HAP-1 (cell line): ENCODE results near the gene RCN1.
"Not testable (repeated sequence)": the region's sequence is repeated elsewhere in the genome, so short reads cannot be mapped to it uniquely, and the experiment has no call there.

Experiments
- DNase-seq, 2 experiments: peaks; one replicate each; pipeline ENCODE4 v3.0.0-alpha.2; 2016 to 2020; ENCODE audit warnings: low spot score in 2 of 2
- H3K27me3 ChIP-seq: fragments of 250-450 bp; sonication (Bioruptor Pico); 2 replicates; pipeline ENCODE4 v1.5.1; 2020; ENCODE audit warnings: low read depth, mild to moderate bottlenecking, moderate library complexity
- H3K36me3 ChIP-seq: fragments of 250-450 bp; sonication (Bioruptor Pico); replicated peaks from 2 replicates; pipeline ENCODE4 v1.5.1; 2020; ENCODE audit warnings: mild to moderate bottlenecking
- H3K4me1 ChIP-seq: fragments of 250-450 bp; sonication (Bioruptor Pico); 2 replicates; pipeline ENCODE4 v1.5.1; 2020; ENCODE audit warnings: mild to moderate bottlenecking
- H3K4me3 ChIP-seq: fragments of 250-450 bp; sonication (Bioruptor Pico); 2 replicates; pipeline ENCODE4 v1.5.1; 2020; ENCODE audit warnings: mild to moderate bottlenecking, moderate library complexity
- H3K9me3 ChIP-seq: fragments of 250-450 bp; sonication (Bioruptor Pico); 2 replicates; pipeline ENCODE4 v1.5.1; 2020; ENCODE audit warnings: mild to moderate bottlenecking, moderate library complexity
- in situ Hi-C: fragments of 300-500 bp; cut with MboI; formaldehyde crosslinking; loops from 3 replicates; pipeline ENCODE4 v1.14.3; 2020; ENCODE audit warnings: low sequenced_read_pairs, inconsistent platforms, mixed read lengths

RCN1 gene

DNA sequence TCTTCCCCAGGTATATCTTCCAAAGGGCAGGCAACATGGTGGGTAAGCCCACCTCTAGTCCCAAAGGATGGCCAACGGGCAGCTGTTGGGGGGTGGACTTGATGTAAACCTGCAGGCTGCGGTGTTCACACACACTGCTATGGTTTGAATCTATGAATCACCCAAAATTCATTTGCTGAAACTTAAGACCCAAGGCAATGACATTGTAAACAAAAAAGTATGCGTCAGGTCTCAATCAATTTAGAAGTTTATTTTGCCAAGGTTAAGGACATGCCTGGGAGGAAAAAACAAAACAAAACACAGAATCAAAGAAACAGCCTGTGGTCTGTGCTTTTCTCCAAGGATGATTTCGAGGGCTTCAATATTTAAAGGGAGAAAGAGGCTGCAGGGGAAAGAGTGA is 18.3 kb downstream of the RCN1 start:
- in situ Hi-C loops, result no loop called here
- peaks cover 2% of the 10 kb centered on the region; the same call in 1 of the 2 replicates for H3K36me3 ChIP-seq
- H3K4me1 ChIP-seq, result no peaks in the 10 kb centered on the region
- peaks cover 3% of the 10 kb centered on the region; the same call in 1 of the 2 replicates for H3K27me3 ChIP-seq
- H3K9me3 ChIP-seq, result no peaks in the 10 kb centered on the region
- H3K4me3 ChIP-seq, result no peak overlapping the region
- no peak for DNase-seq

DNA sequence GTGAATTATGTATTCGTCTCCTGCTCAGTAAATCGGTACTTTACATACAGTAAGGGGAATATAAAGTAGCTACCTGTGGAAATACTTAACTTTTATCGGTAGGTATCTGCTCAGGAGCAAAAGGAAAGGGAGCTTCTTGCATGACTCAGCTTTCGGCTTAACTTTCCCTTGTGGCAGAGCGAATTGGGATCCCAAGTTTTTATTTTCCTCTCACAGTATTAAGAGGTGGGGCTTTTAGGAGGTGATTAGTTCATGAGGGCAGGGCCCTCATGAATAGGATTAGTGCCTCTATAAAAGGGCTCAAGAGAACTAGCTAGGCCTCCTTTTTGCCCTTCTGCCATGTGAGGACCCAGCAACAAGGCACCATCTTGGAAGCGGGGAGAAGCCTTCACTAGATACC is 18.7 kb downstream of the RCN1 start:
- in situ Hi-C loops, result no loop called here
- Histone ChIP-seq H3K27me3 (peaks cover 5% of the 10 kb centered on the region; the same call in 1 of the 2 replicates), H3K9me3 (no peaks in the 10 kb centered on the region), H3K36me3 (no peaks in the 10 kb centered on the region), H3K4me1 (no peaks in the 10 kb centered on the region), H3K4me3 (no peak overlapping the region)
- peak in 1 of 2 experiments; percentile 16 for DNase-seq

DNA sequence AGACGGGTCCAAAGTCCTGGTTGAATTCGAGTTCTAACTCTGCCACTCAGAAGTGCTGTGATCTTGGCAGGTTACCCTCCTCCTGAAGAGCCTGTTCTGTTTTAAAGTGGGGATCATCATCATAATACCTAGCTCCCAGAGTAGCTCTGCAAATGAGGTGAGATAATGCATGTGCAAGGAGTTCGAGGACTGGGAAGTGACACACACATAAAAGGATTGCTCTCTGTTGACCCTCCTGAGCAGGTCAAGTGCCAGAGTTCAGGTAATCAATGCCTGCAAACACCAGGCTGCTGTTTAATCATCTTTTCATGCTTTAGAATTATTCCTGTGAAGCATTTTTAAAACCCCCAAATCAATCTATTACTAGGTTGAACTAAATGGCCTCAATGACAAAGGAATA is 19.9 kb downstream of the RCN1 start:
- Histone ChIP-seq H3K4me1 (no peaks in the 10 kb centered on the region), H3K9me3 (no peaks in the 10 kb centered on the region), H3K4me3 (no peak overlapping the region), H3K27me3 (peaks cover 9% of the 10 kb centered on the region; the same call in 1 of the 2 replicates), H3K36me3 (no peaks in the 10 kb centered on the region)
- DNase-seq, result no peak
- in situ Hi-C loops, result no loop called here

DNA sequence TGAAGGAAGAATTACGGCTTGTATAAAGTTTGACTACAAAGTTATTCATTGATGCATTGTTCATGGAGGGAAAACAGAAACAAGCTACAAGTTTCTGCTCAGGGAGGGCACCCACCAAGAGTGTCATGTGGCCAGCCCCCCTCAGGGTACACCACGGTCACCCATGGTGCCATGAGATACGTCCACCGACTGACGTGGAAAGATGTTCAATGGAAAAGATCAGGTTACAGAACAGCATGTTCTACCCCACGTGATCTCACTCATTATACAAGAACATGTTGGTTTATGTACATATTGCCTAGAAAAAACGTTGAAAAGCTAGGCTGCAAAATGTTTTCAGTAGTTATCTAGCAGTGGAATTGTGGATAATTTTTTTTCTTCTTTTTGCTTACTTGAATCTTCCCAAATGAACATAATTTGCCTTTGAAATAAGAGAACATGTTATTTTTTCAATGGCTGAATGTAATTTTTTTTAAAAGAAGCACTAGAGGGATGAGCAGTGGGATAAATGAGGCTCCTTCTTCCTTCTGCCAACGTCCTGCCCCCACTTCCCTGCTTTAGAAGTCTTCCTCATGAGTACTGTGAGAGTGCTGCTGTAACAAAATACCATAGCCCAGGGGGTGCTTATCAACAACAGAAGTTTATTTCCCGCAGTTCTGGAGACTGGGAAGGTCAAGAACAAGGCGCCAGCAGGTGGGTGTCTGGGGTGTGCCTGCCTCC is 22.5 kb downstream of the RCN1 start:
- Histone ChIP-seq H3K4me3 (no peak overlapping the region), H3K27me3 (peaks cover 9% of the 10 kb centered on the region; the same call in 1 of the 2 replicates), H3K9me3 (no peaks in the 10 kb centered on the region), H3K4me1 (no peaks in the 10 kb centered on the region), H3K36me3 (no peaks in the 10 kb centered on the region)
- no peak for DNase-seq
- in situ Hi-C loops, result no loop called here

DNA sequence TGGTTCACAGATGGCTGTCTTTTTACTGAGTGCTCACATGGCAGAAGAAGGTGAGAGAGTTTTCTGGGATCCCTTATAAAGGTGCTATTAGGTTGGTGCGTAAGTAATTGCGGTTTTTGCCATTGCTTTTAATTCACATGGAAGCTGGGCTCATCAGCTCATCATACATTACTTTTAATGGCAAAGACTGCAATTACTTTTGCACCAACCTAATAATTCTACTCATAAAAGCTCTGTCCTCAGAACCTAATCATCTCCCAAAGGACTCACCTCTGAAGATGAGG is 23.0 kb downstream of the RCN1 start:
- Histone ChIP-seq H3K27me3 (peaks cover 9% of the 10 kb centered on the region; the same call in 1 of the 2 replicates), H3K4me3 (no peak overlapping the region), H3K36me3 (no peaks in the 10 kb centered on the region), H3K4me1 (no peaks in the 10 kb centered on the region), H3K9me3 (no peaks in the 10 kb centered on the region)
- no peak for DNase-seq
- in situ Hi-C loops, result no loop called here

DNA sequence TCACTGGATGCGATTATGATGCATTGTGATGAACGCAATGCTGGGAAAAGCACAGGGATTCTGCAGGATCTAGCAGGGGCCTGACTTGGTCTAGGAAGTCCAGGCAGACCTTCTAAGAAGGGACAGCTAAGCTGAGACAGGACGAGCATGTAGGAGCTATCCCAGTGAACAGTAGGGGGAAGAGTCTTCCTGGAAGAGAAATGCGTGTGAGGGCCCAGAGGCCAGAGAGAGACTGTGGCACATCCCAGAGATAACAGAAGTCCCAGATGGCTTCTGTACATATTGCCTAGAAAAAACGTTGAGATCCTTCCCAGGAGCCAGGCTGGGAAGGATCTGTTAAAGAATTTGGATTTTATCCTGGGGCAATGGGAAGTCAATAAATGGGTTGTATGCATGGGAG is 24.6 kb downstream of the RCN1 start:
- Histone ChIP-seq H3K36me3 (no peaks in the 10 kb centered on the region), H3K4me1 (no peaks in the 10 kb centered on the region), H3K9me3 (no peaks in the 10 kb centered on the region), H3K4me3 (no peak overlapping the region), H3K27me3 (peaks cover 9% of the 10 kb centered on the region; the same call in 1 of the 2 replicates)
- DNase-seq, result no peak
- in situ Hi-C loops, result no loop called here

DNA sequence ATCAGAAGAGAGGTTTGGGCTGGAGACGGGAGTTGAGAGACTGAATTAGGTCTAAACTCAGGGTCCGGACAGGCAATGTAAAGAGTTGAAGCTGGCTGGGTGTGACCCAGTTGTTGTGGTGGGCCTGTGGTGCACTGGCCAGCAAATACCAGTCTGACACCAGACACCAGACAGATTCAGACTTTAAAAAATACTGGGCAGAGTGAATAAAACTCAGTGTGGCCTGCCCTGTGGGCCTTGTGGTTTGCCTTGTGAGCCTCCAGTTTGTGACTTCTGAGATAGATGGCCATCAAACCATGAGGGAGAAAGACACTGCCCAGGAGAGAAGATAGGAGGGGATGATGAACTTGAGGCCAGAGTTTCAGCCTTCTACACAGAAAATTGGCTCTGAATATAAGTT is 25.8 kb downstream of the RCN1 start:
- no peaks in the 10 kb centered on the region for H3K4me1 ChIP-seq
- no peaks in the 10 kb centered on the region for H3K9me3 ChIP-seq
- in situ Hi-C loops, result no loop called here
- no peak for DNase-seq
- 0 out of 2 replicates have a peak, but pooled peaks cover 9% of the 10 kb centered on the region for H3K27me3 ChIP-seq
- no peak overlapping the region for H3K4me3 ChIP-seq
- no peaks in the 10 kb centered on the region for H3K36me3 ChIP-seq

DNA sequence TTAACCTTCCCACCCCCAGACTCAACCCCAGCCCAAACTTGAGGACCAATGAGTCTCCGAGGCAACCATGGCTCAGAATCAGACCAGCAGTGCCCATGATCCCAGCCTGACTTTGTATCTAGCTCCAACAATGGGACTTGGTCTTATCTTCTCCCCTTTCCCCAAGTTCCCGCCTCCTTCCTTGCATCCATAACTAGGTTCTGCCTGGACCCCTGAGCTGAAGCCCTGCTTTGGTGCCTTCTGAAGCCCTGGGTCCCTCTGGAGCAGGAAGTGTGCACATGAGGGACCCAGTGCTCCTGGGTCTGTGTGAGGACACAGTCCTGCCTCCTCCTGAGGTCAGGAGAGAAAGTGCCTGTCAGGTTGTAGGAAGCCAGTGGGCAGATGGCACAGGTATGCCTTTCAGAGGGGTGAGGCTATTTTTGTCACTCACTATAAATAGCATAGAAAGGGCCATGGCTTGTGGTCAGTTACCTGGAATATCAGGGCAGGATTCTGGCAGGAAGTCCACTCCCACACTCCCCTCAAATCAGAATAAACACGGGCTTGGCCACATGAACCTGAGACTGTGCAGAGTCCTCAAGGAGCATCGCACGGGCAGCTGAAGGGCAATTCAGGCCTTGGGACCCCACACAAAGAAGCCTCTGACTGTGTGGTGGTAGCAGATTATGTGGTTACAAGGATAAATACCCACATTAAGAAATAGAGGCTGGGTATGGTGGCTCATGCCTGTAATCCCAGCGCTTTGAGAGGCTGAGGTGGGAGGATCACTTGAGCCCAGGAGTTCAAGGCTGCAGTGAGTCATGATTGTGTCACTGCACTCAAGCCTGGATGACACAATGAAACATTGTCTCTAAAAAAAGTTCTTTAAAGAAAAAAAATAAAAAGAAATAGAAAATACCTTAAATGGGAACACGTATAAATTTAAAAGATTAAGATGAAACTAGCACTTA is 27.4 kb downstream of the RCN1 start:
- Histone ChIP-seq H3K4me1 (no peaks in the 10 kb centered on the region), H3K4me3 (no peak overlapping the region), H3K27me3 (0 out of 2 replicates have a peak, but pooled peaks cover 9% of the 10 kb centered on the region), H3K9me3 (no peaks in the 10 kb centered on the region), H3K36me3 (no peaks in the 10 kb centered on the region)
- no peak for DNase-seq
- in situ Hi-C loops, result no loop called here

DNA sequence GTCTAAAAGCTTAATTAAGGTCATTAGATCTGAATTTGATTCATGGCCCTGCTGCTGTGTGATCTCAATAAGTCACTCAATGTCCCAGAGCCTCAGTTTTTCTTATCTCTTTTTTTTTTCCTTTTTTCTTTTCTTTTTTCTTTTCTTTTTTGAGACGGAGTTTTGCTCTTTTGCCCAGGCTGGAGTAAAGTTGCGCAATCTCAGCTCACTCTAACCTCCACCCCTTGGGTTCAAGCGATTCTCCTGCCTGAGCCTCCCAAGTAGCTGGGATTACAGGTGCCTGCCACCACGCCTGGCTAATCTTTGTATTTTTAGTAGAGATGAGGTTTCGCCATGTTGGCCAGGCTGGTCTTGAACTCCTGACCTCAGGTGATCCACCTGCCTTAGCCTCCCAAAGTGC is 28.3 kb downstream of the RCN1 start:
- H3K9me3 ChIP-seq, DNase-seq, H3K27me3 ChIP-seq, H3K4me3 ChIP-seq, H3K36me3 ChIP-seq, in situ Hi-C loops, H3K4me1 ChIP-seq: not testable (repeated sequence)

DNA sequence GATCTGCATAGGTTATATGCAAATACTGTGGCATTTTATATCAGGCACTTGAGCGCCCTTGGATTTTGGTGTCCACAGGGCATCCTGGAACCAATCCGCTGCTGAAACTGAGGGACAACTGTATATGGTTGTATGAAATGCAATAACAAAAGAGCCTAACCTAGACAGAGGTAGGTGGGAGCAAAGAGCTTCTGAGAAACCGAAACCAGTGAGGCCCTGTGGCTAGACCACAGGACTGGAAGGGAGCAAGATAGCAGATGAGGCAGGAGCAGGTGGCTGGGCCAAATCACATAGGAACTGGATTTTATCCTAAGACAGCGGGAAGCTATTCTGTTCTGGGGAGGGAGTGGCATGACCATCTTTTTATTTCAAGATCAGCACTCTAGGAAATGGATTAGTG is 30.1 kb downstream of the RCN1 start:
- no peak overlapping the region for H3K4me3 ChIP-seq
- H3K4me1 ChIP-seq, result no peaks in the 10 kb centered on the region
- DNase-seq, result no peak
- H3K27me3 ChIP-seq, result no peaks in the 10 kb centered on the region
- in situ Hi-C loops, result no loop called here
- no peaks in the 10 kb centered on the region for H3K36me3 ChIP-seq
- H3K9me3 ChIP-seq, result no peaks in the 10 kb centered on the region

DNA sequence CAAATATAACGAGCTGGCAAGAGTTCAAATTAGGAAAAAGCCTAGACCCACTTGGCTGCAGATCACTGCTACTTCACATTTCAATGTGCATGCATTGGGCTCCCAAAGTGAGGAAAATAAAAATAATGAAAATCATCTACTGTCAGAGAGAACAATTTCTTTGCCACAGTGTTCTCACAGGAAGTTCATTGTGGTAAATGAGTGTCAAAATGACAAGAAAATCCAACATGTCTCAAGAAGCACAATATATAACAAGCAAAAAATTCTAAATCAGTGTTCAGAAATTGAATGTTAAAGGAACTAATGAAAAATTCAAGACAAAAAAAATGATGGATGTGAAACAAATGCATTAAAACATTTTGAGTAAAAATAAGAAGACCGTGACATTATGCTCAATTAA is 31.3 kb downstream of the RCN1 start:
- Histone ChIP-seq H3K27me3 (no peaks in the 10 kb centered on the region), H3K4me3 (no peak overlapping the region), H3K36me3 (no peaks in the 10 kb centered on the region), H3K9me3 (no peaks in the 10 kb centered on the region), H3K4me1 (no peaks in the 10 kb centered on the region)
- in situ Hi-C loops, result no loop called here
- DNase-seq, result no peak

DNA sequence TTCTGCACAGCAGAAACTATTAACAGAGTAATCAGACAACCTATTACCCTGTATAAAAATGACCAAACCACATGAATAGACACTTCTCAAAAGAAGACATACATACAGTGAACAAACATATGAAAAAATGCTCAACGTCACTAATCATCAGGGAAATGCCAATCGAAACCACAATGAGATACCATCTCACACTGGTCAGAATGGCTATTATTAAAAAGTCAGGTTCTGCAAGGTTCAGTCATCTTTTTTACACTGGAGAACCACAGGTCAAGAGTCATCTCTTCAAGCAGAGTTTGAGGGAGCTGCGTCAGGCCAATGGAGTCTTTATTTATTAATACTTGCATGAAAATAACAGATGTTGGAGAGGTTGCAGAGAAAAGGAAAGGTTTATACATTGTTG is 40.4 kb downstream of the RCN1 start:
- no peak for DNase-seq
- in situ Hi-C loops, result no loop called here
- Histone ChIP-seq H3K4me1 (no peaks in the 10 kb centered on the region), H3K9me3 (no peaks in the 10 kb centered on the region), H3K4me3 (no peak overlapping the region), H3K36me3 (no peaks in the 10 kb centered on the region), H3K27me3 (no peaks in the 10 kb centered on the region)

DNA sequence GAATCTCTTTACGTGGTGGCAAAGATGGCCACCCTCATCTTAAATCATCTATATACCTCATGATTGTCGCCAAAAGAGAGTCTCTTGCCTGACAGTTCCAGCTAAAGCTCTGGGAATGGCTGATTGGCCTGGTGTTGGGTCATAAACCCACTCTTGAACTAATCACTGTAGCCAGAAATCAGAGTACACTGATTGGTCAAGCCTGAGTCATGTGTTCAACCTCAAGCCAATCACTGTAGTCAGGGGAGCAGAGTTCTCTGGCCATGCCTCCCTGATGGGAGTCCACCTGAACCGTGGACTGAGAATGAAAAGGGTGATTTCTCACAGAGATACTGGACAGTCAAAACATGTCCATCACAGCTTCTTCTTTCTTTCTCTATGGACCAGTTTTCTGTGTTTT is 45.8 kb downstream of the RCN1 start:
- Histone ChIP-seq H3K36me3 (no peaks in the 10 kb centered on the region), H3K9me3 (no peaks in the 10 kb centered on the region), H3K4me1 (no peaks in the 10 kb centered on the region), H3K4me3 (no peak overlapping the region), H3K27me3 (no peaks in the 10 kb centered on the region)
- no peak for DNase-seq
- in situ Hi-C loops, result no loop called here

DNA sequence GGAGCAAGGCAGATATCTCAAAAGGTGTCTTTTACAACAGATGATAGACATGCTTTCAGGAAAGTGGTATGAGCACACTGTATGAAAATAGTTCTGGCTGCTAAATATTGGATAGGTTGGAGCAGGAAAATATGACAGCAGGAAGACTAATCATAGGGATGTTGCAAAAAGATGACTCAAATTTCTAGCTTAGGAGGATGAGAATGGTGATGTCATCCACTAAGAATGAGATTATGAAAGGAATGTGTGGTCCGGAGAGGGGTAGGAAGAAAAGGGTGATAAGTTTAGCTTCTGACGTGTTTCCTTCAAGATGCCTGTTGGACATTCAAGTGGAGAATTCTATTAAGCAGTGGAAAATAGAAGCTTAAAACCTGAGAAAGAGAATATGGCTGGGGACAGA is 46.4 kb downstream of the RCN1 start:
- no peak for DNase-seq
- no peaks in the 10 kb centered on the region for H3K9me3 ChIP-seq
- in situ Hi-C loops, result no loop called here
- H3K36me3 ChIP-seq, result no peaks in the 10 kb centered on the region
- no peak overlapping the region for H3K4me3 ChIP-seq
- H3K4me1 ChIP-seq, result no peaks in the 10 kb centered on the region
- H3K27me3 ChIP-seq, result no peaks in the 10 kb centered on the region
